GM10847 (cell line): ENCODE results near the gene FAN1.

ENCODE experiments used
- POLR2A ChIP-seq: IDR thresholded peaks from 2 replicates; pipeline ENCODE4 v1.6.1; 2011; ENCODE audit not compliant: insufficient read length; ENCODE audit errors: extremely low read depth

The FAN1 gene

GRCh38 chr15:30903497-30904187, at the start of gene FAN1:
Gene FAN1 (plus strand): TSS chr15:30903915. CDS start chr15:30904664, 749 bp downstream.
- TF ChIP-seq POLR2A, result peak; percentile 45

GRCh38 chr15:30859091-30859874, 44.4 kb upstream of the FAN1 start:
- TF ChIP-seq POLR2A, result no peak

GRCh38 chr15:30865257-30865656, 38.5 kb upstream of the FAN1 start:
- TF ChIP-seq POLR2A, result no peak

- no peak for TF ChIP-seq POLR2A
These were observed 33.0 kb upstream of the FAN1 start for GRCh38 chr15:30870681-30871080.

GRCh38 chr15:30872341-30872748, 31.4 kb upstream of the FAN1 start:
- TF ChIP-seq POLR2A, result no peak

- TF ChIP-seq POLR2A, result no peak
These were observed 26.6 kb upstream of the FAN1 start for GRCh38 chr15:30877070-30877469.

- no peak for TF ChIP-seq POLR2A
These were observed 25.2 kb upstream of the FAN1 start for GRCh38 chr15:30878515-30878914.

GRCh38 chr15:30882849-30883433, 20.8 kb upstream of the FAN1 start:
- TF ChIP-seq POLR2A, result no peak

GRCh38 chr15:30885814-30886213, 17.9 kb upstream of the FAN1 start:
- TF ChIP-seq POLR2A, result no peak

- no peak for TF ChIP-seq POLR2A
These were observed 14.5 kb upstream of the FAN1 start for GRCh38 chr15:30889196-30889595.

GRCh38 chr15:30895461-30896210, 8.1 kb upstream of the FAN1 start:
- no peak for TF ChIP-seq POLR2A

- TF ChIP-seq POLR2A, result no peak
These were observed 7.5 kb upstream of the FAN1 start for GRCh38 chr15:30896211-30896606.

GRCh38 chr15:30901889-30902288, 1.8 kb upstream of the FAN1 start:
- no peak for TF ChIP-seq POLR2A

GRCh38 chr15:30904812-30905211, 1.1 kb downstream of the FAN1 start:
- TF ChIP-seq POLR2A, result no peak

GRCh38 chr15:30905821-30906220, 2.1 kb downstream of the FAN1 start:
- no peak for TF ChIP-seq POLR2A
